Astrocyte of the cerebellum (primary cell): ENCODE measurements around the gene SLC31A2.

Experiments used
- DNase-seq: peaks from one replicate; pipeline ENCODE4 v3.0.0-alpha.2; 2011; ENCODE audit warnings: low read depth
- H3K4me3 ChIP-seq: 2 replicates; pipeline ENCODE4 v1.5.1; 2011; ENCODE audit warnings: mild to moderate bottlenecking, low read depth, low read length, moderate library complexity
- in situ Hi-C: cut with HindIII; loops from 2 replicates; pipeline ENCODE4 v1.10.0; 2017; ENCODE audit warnings: low sequenced_read_pairs
- TF ChIP-seq, protein P1 (sequence below): IDR thresholded peaks from 2 replicates; pipeline ENCODE4 v1.5.1; 2012; ENCODE audit warnings: low read length, low read depth, moderate library complexity, mild to moderate bottlenecking; ENCODE audit errors: missing control alignments

Gene SLC31A2

DNA sequence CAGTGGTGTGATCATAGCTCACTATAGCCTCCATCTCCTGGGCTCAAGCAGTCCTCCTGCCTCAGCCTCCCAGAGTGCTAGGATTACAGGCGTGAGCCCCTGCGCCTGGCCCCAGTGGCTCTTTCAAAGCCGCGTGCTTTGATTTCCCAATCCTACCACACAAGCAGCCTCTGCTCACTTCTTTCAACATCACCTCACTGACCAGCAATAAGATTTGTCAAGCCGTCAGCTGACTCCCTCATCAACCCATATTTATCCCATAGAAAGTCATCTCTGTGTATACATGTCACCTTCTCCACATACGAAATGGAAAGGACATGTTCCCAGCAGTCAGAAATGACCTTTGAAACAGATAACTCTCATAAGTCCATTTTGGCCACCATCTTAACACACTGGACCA is 26.0 kb downstream of the SLC31A2 start:
- no peak overlapping the region for H3K4me3 ChIP-seq
- TF ChIP-seq, protein P1, sequence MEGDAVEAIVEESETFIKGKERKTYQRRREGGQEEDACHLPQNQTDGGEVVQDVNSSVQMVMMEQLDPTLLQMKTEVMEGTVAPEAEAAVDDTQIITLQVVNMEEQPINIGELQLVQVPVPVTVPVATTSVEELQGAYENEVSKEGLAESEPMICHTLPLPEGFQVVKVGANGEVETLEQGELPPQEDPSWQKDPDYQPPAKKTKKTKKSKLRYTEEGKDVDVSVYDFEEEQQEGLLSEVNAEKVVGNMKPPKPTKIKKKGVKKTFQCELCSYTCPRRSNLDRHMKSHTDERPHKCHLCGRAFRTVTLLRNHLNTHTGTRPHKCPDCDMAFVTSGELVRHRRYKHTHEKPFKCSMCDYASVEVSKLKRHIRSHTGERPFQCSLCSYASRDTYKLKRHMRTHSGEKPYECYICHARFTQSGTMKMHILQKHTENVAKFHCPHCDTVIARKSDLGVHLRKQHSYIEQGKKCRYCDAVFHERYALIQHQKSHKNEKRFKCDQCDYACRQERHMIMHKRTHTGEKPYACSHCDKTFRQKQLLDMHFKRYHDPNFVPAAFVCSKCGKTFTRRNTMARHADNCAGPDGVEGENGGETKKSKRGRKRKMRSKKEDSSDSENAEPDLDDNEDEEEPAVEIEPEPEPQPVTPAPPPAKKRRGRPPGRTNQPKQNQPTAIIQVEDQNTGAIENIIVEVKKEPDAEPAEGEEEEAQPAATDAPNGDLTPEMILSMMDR: no peak
- no peak for DNase-seq
- in situ Hi-C loops: no loop called here

DNA sequence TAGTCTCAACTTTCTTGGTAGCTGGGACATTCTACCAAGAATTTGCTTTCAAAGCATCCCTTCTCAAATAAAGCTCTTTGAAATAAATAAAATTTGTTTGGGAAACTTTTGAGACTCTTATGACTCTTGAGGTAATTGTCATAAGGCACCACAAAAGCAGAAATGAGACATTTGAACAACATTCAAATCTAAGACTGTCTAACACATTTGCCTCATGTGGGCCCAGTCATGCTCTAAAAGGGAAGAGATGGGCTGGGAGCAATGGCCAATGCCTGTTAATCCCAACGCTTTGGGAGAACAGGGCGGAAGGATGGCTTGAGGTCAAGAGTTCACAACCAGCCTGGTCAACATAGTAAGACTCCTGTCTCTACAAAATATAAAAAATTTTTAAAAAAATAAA is 26.4 kb downstream of the SLC31A2 start:
- DNase-seq: no peak
- TF ChIP-seq, protein P1: no peak
- no peak overlapping the region for H3K4me3 ChIP-seq
- in situ Hi-C loops: no loop called here

DNA sequence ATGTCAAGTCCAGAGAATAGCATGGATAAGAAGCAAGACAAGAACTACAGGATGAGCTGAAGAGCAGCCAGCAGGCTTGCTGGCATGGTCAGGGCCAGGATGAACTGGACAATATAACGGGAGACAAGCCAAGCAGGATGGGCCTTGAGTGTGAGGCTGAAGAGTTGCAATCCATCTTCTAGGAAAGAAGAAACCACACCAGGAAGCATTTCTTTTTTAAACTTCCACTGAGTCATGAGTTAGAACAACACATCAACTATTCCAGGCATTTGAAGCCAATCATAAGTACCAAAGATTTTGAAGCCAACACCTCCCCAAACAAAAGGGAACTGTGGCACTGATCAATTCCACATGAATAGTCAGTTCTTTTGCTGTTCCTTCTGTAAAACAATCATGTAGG is 27.3 kb downstream of the SLC31A2 start:
- no peak overlapping the region for H3K4me3 ChIP-seq
- DNase-seq: peak; percentile 66
- TF ChIP-seq, protein P1: no peak
- in situ Hi-C loops: no loop called here

DNA sequence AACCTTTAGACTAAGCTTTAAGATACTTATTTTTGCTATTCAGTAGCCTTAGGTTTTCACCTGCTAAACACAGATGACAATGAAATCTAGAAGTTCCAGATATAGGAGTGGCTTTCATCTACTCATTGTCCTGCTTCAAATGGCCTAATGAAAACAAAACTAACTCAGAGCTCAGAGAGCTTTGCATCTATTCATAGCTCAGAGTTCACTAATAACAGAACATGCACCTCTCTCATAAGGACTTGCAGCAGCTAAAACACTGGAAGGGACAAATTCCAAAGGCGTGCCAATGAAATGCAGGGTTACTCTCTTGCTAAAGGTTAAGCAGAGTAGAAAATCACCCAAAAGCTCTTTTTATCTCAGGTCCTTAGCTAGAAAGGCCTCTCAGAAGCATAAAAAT is 29.0 kb downstream of the SLC31A2 start:
- H3K4me3 ChIP-seq: no peak overlapping the region
- no peak for DNase-seq
- TF ChIP-seq, protein P1: no peak
- in situ Hi-C loops: no loop called here

DNA sequence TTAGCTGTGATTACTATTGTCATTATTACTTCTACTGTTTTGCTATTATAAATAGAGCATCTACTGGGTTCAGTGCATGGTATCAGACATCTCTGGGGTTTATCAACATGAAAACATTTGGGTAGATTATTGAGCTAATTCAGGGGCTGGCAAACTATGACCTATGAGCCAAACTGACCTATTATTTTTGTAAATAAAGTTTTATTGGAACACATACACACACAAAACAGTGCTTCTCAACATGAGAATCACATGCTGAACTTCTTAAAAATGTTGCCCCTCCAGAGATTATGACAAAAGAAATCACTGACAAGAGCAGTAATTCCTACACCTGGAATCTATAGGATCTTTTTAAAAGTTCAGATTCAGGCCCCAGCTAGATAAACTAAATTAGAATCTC is 30.4 kb downstream of the SLC31A2 start:
- in situ Hi-C loops: no loop called here
- H3K4me3 ChIP-seq: no peak overlapping the region
- no peak for DNase-seq
- TF ChIP-seq, protein P1: no peak

DNA sequence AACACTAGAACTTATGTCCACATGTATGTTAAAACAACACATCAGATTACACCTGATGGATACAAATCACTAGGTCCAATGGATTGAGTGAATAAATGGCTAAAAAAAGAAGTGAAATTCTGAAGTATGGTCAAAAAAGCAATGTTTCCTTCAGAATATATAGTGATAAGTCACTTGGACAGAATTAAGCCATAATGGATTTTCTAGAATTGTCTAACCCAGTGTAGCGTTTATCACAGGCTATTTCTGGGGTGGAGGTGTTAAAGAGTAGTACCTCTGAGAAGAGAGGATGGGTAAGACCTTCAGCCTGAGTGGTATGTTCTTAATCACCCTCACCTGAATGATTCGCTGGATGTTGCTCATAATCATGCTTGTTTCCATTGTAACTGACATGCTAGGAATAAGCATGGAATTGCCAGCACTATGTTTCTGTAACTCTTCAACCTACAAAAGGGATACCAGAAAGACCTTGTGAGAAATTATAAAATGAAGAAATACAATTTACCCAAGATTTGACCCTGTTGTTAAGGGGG is 33.2 kb downstream of the SLC31A2 start:
- TF ChIP-seq, protein P1: no peak
- no peak for DNase-seq
- in situ Hi-C loops: no loop called here
- H3K4me3 ChIP-seq: no peak overlapping the region

DNA sequence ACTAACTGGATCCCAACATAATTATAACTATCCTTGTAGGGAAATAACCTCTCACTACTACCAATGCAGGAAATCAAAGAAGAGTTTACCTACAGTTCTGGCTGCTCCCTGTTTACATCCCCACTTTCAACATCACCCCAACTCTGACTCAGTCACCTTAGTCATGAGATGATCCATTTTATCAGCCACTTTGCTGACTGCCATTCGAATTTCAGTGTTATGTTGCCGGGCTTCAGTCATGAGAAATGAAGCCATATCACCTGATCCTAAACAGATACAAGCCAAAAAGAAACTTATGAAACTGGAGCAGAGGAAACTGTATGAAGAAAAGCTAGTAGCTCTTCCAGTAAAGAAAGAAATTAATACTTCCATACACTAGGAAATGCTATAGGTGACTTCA is 33.7 kb downstream of the SLC31A2 start:
- in situ Hi-C loops: no loop called here
- TF ChIP-seq, protein P1: no peak
- H3K4me3 ChIP-seq: no peak overlapping the region
- no peak for DNase-seq
